GM18519 (cell line): Measurements from ENCODE around the gene SLC41A3.
"Not testable (repeated sequence)": the region's sequence is repeated elsewhere in the genome, so short reads cannot be mapped to it uniquely, and the experiment has no call there.

Experiments
- ATAC-seq: cut with Tn5 transposase; IDR thresholded peaks from one replicate; pipeline ENCODE4 v1.9.1; 2021; ENCODE audit warnings: mild to moderate bottlenecking, moderate library complexity; ENCODE audit not compliant: unreplicated experiment, low FRiP score

Gene SLC41A3

DNA sequence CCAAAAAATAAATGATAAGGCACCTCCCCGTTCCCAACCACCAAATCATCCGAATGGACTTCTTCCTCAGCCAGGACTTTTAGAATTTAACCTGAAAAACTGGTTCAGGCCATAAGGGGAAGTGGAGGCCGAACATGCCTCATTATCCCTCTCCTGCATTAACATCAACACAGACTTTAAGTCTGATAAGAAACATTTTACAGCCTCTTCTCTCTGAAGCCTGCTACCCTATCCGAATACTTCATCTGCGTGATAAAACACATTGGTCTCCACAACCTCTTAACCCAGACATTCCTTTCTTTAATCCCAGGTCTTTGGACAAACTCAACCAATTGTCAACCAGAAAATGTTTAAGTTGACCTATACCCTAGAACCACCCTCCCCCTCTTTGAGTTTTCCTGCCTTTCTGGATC is 850 bp upstream of the SLC41A3 start:
- no peak for ATAC-seq

DNA sequence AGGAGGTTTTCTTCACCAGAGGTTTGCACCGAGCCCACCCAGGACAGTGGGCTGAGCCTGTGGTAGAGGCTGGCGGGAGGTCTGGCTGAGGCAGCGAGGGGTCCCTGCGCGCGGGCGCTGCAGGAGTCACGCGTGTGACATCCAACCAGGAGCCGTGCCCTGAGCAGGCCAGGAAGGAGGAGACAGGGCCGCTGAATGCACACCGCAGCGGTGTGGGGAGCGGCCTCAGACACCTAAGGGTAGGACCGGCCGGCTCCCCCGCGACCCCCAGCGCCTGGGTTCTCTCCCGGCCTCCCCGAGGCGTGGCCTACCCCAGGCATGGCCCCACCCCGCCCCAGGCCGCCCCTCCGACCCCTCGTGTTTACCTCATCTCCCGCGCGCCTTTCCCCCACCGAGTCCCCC is 412 bp downstream of the SLC41A3 start:
- peak; percentile 18 for ATAC-seq

DNA sequence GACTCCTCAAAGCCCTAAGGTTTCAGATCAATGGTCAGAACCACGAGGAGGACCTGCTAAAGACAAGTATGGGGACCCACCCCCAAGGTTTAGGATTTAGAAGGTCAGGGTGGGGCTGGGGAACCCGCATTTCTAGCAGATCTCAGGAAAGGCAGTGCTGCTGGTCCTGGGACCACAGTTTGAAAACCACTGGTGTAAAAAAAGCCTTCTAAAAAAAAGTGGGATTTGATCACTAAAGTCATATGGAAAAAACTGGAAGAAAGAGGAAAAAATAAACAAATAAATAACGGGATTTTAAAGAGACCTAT is 832 bp downstream of the SLC41A3 start:
- ATAC-seq: no peak

DNA sequence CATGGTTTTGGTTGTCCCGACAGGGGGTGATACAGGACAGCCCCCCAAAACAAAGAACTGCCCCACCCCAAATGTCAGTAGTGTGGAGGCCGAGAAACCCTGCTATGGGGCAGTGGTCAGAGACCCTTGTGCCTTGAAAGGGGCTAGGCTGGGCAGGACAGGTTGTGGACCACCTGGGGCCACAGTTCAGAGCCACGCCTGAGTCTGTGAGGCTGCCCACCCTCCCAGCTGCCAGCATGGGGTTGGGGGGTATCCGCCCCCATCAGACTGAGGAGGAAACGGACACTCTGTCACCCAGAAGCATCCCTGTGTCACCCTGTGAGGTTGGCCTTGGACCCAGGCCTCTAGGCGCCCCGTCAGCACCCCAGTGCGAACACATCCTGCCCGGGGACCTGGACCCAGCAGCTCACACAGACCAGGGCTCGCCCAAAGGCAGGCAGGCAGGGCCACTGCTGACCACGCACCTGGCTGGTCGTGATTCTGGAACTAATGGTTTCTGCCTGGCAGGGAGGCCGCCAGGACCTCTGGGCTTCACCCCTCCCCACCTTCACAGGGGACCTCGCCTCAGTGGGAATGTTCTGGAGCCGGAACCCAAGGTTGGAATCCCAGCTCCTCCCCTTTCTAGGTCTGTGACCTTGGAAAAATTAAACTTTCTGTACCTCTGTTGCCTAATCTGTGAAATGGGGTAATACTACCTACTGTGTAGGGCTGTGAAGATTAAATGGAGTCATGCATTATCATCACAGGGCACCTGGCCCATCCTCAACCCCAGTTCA is 1.4 kb downstream of the SLC41A3 start:
- ATAC-seq: no peak

DNA sequence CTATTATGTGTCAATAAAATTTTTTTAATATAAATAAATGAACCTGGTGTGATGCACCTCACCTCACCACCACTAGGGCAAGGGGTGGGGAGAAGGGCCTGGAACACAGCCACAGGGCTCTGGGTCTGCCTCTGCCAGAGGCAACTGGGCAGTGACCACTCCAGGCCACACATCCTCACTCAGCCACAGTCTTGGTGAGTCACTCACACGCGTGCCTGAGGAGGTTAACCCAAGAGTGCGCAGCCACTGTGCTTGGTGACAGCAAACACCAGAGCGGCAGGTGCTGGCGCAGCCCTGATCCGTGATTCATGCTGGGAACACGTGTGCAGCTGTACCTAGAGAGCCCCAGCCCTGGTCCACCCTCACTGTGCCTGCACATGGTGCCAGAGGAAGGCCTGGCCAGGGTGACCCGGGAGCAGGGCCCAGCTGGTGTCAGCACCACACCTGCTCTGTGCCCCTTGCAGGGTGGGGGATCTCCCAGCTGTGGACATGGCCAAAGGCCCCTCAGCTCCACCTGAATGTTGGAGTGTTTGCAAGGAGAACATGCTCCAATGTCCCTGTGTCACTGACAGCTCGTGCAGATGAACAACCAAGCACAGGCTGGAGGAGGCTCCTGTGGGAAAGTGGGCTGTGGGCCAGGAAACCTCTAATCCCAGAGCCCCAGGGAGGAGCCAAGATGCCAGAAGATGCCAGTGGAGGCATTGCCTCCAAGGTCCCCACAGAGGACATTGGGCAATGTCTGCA is 2.1 kb downstream of the SLC41A3 start:
- no peak for ATAC-seq

DNA sequence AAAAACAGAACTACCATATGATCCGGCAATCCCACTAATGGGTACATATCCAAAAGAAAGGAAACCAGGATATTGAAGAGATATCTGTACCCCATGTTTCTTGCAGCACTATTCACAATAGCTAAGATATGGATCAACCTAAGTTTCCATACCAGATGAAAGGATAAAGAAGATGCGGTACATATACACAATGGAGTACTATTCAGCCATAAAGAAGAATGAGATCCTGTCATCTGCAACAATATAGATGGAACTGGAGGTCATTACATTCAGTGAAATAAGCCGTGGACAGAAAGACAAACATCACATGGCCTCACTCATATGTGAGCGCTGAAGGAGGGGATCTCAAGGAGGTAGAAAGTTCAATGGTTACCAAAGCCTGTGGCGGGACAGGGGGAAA is 3.0 kb downstream of the SLC41A3 start:
- ATAC-seq: no peak

DNA sequence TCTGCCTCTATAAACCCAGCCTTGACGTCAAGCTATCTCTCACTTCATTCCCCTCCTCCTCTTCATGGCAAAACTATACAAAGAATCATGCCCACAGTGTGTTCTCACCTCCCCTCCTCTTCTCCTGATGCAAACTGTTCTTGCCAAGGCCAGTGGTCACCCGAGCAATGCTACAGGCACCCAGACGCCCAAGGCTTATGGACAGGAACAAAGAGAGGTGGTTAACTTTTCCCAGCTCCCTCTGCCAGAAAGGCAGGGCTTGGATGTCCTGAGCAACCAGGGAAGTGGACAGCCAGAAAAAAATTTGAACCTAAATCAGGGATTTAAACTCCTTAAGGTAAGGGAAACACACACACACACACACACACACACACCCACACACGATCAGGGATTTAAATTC is 5.1 kb downstream of the SLC41A3 start:
- ATAC-seq: no peak

DNA sequence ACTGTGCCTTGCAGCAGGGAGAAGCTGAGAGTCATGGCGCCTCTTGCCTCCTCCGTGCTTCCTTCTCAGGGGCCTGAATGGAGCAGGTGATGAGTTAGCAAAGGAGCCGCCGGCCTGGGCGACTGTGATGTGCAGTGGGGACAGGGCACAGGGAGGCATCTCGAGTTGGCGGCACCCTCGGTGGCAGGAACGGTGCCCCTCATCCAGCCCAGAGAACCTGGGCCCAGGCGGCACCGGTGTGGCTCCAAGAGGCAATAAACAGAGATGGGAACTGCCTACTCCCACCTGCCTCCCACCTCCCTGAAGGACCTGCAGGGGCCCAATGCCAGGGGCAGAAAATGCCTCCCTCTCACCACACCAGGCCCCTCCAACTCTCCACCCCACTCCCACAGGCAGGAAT is 6.2 kb downstream of the SLC41A3 start:
- ATAC-seq: no peak

DNA sequence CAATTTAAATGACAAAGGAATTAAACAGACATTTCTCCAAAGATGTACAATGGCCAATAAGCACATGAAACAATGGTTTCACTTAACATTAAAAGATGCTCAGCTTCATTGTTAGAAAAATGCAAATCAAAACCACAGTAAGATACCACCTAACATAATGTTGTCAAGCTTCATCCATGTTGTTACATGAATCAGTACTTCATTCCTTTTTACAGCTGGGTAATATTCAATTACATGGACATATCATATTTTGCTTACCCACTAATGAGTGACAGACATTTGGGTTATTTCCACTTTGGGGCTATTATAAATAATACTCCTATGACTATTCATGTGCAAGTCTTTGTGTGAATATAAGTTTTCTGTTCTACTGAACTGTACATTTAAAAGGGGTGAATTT is 7.8 kb downstream of the SLC41A3 start:
- ATAC-seq: no peak

DNA sequence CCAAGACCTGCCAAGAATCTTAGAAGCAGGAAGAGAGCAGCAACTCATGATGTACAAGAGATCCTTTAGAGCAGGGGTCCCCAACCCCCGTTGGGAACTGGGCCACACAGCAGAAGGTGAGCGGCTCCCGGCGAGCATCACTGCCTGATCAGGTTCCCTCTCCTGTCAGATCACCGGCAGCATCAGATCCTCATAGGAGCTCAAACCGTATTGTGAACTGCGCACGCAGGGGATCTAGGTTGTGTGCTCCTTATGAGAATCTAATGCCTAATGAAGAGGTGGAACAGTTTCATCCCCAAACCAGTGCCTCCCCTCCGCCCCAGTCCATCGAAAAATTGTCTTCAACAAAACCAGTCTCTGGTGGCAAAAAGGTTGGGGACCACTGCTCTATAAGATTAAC is 13.8 kb downstream of the SLC41A3 start:
- no peak for ATAC-seq

DNA sequence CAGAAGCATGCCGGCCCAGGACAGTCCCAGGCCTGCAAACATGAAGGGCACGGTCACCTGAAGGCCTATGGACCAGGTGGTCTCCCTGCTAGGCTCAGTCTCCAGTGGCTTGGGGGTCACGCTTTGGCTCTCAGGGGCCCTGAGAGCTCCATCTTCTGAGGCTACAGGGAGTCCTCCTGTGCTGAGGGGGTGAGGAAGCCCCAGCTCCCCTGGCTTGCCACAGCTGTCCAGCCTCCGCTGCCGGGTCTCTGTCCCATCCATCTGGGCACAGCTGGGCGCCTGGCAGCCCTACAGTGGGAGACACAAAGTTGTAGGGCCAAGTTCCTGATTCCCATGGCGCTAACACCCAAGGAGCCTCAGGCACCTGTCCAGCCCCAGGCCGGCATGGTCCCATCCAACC is 16.0 kb downstream of the SLC41A3 start:
- ATAC-seq: no peak

DNA sequence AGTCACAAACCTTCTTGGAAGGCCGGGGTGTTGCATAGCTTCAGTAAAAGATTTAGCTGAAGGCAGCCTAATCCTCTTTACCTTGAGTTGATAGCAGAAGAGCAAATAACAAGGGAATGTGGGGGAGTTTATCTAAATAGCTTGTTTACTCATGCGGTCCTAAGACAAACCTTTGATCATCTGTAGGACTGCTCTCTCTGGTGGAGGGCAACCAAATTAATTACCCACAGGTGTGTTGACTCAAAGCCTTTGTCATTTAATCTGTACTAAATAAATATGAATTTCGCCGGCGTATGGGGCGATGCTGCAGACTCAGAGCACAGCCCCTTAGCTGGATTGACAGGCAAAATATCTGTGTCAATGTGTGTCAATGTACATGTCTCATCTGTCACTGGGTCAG is 17.2 kb downstream of the SLC41A3 start:
- not testable (repeated sequence) for ATAC-seq

DNA sequence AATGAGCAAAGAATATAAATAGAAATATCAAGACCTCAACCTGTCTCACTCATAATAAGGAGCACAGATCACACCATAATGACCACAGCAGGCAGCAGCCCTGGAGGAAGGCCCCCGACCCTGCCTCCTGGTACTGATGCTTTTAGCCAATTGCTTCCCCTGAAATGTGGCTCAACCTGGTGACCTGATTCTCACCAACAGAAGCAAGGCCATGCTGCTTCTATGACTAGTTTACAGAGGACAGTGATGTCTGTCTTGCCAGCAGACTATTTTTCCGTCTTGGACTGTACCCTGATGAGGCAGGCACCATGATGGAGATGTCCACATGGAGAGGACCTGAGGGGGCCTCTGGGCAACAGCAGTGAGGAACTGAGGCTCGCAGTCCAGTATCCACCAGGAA is 18.0 kb downstream of the SLC41A3 start:
- no peak for ATAC-seq

DNA sequence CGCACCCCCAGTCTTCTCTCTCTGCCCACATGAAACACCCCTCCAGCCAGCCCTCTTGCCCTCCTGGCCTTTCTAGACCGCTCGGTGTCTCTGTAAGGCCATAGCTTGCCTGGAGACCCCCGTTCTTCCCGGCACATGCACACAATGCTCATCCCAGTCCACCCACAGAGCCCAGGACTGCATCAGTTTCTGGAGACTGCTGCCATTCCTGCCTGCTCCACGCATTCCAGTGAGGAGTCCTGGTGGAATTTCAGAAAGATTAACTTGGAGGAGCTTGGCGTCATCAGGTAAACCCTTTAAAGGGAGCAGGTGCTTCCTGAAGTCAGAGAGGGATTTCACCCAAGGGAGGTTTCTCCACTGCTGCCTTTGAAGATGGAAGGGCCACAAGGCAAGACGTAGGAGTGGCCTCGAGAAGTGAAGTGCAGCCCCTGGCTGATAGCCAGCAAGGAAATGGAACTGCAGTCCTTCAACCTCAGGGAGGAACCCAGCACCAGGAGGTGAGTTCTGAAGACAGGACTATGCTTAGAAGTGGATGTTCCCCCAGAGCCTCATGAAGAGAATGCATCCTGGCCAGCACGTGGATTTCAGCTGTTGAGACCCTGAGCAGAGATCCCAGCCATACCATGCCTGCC is 19.2 kb downstream of the SLC41A3 start:
- ATAC-seq: no peak

DNA sequence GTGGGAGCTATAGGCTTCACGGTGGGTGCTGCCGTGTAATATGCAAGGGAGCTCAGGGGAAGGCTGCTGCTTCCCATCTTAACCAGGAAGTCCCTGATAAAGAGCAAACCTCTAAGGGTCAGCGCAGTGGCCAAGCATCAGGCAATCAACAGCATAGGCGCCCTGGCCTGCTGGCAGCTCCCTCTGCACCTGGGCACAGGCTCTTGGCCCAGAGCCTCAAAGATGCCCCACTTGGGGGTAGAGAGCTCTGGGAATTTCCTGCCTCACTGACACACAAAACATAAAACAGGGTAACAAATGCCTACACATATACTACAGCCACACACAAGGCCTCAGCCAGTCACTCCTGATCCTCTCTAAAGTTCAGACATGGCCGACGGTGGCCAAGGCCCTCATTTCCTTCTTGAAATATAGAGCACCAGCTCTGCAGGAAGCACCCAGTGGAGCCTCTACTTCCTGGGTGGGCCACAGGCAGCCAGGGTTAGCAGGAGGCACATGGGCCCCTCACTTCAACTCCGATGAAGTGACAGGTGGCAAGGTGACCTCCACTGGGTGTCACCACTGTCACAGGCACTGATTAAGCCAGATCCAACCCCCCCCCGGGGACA is 20.5 kb downstream of the SLC41A3 start:
- no peak for ATAC-seq

DNA sequence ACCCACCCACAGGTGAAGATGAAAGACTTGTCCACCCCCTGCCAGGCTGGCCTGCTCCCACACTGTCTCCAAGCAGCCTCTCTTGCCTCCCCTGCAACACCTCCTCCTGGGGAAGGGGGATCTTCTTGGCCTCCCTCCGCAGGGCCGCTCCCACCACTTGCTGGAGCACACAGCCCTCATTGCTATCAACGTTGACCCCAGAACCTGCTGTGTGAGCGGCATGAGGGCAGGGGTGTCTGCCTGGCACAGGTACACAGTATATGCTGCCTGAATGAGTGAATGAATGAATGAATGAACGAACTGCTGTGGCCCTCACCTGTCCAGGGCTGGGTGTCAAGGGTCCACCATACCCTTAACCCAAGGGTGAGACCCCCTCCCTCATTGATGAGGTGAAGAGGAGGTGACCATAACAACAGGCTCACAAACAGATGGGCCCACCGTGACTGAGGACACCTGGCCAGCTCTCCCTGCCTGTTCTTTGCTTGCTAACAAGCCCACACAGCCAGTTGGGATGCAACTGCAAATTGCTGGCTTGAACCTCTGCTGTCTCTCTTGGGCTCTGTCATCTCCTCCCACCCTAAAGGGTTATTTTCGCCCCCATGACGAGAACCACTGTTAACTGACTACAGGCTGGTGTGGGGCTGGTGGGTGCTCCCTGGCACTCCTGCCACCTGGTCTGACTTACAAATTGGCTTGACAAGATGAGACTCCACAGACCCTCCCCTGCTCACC is 22.5 kb downstream of the SLC41A3 start:
- ATAC-seq: no peak

DNA sequence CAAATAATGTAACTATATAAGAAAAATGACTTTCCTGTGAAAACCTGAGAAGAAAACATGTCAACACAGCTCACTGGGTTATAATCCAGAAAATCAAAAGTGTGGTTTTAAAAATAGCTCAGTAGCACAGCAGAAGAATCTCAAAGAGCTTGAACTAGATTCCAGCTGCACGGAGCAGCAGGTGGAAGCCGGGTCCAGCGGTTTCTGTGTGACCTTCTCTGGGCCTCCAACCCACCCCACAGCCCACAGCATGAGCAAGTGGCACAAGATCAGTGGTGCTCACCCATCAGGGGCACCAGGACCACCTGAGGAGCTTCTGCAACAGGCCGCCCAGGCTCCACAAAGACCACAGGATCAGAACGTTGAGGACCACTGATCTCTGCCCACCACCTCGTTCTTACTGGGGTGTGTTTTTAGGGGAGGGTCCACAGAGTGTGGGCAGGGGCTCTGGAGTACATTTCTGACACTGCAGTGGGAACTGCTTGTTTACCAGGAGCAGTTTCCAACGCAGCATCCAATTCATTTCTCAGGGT is 23.2 kb downstream of the SLC41A3 start:
- ATAC-seq: no peak

DNA sequence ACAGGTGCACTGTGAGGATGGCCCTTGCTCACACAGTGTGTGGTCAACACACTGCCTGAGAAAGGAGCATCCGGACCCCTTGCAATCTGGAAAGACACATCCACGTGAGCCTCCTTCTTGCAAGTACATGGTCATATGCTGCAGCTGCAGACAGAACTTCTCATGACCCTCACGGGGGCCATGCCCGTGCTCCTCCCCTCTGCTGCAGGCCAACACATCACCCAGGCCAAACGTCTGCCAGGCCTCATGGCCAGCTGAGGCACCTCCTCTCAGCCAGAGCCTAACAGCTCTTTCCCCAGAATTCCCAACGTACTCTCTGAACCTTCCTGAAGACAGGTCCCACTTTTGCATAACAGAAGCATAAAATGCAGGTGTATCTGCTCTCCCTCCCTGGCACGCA is 25.3 kb downstream of the SLC41A3 start:
- no peak for ATAC-seq

DNA sequence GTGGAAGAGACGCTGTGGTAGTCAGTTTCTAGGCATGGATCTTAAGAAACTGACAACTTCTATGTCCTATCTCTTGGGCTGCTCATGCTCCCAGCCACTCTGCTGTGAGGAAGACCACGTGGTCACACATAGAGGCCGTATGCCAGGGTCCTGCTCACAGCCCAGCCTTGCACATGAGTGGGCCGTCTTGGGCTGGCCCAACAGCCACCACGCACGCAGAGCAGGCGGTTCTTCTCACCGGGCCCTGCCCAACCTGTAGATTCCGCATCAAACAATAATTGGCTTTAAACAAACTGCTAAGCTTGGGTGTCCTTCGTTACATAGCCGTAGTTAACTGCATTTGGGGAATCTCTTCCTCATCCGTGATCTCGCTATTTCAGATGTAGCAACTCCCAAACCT is 26.0 kb downstream of the SLC41A3 start:
- no peak for ATAC-seq

DNA sequence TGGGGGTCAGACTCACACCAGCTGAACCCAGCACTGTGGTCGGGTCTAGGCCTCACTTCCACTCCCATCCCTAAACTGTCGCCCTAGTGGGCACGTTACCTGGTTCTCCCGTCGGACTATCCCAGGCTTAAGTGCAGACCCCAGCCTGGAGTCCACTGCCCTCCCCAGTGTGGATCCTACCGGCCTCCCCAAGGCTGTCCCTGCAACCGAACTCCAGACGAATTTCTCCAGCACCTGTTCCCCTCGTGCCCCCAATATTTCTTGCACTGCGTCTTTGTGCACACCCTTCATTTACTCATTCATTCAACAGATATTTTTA is 26.5 kb downstream of the SLC41A3 start:
- ATAC-seq: no peak
